Esophagus muscularis mucosa (tissue), 4 donors: ENCODE results near the gene P2RY6.

Experiments
- EP300 ChIP-seq: sonication (generic); formaldehyde crosslinking; IDR thresholded peaks from one replicate; pipeline ENCODE4 v1.6.1; 2017; ENCODE audit warnings: antibody characterized with exemption
- POLR2A ChIP-seq: fragments of 450-650 bp; IDR thresholded peaks from one replicate; pipeline ENCODE4 v1.6.1; 2017; ENCODE audit warnings: antibody characterized with exemption, moderate library complexity, mild to moderate bottlenecking, low read depth
- POLR2AphosphoS5 ChIP-seq, 2 donors: sonication (generic); formaldehyde crosslinking; IDR thresholded peaks; one replicate each; pipeline ENCODE4 v1.6.1; 2017; ENCODE audit warnings: antibody characterized with exemption in 2 of 2
- TF ChIP-seq, protein P1 (sequence below), 3 experiments: fragments of 200-600 bp in 2 of 3; fragments of 450-650 bp in 1 of 3; sonication (generic) in 2 of 3; IDR thresholded peaks; one replicate each; pipeline ENCODE4 v1.5.1; 2017 to 2019; ENCODE audit warnings: antibody characterized with exemption in 3 of 3, mild to moderate bottlenecking in 2 of 3, moderate library complexity in 1 of 3

DNA sequence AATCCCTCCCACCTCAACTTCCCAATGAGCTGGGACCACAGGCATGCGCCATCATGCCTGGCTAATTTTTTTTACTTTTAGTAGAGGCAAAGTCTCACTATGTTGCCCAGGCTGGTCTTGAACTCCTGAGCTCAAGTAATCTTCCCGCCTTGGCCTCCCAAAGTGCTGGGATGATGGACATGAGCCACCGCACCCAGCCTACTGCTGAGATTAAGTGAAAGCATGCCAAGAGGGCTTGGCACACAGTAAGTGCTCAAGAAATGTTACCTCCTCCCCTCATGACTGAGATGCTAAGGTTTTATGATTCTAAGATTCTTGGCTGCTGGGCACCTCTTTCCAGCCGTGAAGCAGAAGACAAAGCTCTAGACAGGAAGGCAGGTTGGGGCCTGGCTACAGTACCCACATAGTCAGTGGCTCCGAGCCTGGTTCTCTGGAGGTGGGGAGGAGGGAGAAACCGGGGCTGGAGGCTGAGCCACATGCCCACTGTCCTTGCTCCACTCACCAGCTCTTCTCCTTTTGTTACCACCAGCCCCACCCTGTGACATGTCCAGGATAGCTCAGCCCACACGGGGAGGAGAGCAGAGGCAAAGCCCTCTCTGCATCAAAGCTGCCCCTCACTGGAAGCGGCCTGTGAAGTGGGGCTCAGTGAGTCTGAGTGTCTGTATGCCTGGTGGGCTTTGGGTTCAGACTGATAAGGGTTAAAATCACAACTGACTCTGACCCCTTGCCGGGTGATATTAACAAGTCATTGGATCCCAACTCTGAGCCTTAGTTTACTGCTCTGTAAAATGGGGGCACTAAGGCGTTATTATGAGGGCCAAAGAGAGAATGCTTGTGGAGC is 48.8 kb downstream of the P2RY6 start:
- TF ChIP-seq, protein P1, sequence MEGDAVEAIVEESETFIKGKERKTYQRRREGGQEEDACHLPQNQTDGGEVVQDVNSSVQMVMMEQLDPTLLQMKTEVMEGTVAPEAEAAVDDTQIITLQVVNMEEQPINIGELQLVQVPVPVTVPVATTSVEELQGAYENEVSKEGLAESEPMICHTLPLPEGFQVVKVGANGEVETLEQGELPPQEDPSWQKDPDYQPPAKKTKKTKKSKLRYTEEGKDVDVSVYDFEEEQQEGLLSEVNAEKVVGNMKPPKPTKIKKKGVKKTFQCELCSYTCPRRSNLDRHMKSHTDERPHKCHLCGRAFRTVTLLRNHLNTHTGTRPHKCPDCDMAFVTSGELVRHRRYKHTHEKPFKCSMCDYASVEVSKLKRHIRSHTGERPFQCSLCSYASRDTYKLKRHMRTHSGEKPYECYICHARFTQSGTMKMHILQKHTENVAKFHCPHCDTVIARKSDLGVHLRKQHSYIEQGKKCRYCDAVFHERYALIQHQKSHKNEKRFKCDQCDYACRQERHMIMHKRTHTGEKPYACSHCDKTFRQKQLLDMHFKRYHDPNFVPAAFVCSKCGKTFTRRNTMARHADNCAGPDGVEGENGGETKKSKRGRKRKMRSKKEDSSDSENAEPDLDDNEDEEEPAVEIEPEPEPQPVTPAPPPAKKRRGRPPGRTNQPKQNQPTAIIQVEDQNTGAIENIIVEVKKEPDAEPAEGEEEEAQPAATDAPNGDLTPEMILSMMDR (IDR thresholded peaks at IDR 0.05) = no peak
- no peak for TF ChIP-seq POLR2A
- no peak for TF ChIP-seq EP300
- no peak for TF ChIP-seq POLR2AphosphoS5 (IDR thresholded peaks at IDR 0.05)
